GM23338 (cell line): Measurements from ENCODE around the gene USP5. TPM values are rescaled to one million over a fixed set of nuclear protein-coding genes. Genes with fewer than 3 reads are reported as not detected.

Source experiments
- ATAC-seq: fragments of 200-7000 bp; cut with Tn5 transposase; 3 replicates; pipeline ENCODE4 v1.9.1; 2020
- DNase-seq: peaks from one replicate; pipeline ENCODE4 v3.0.0-alpha.2; 2015; ENCODE audit warnings: low spot score
- H2AFZ ChIP-seq: fragments of 200-600 bp; sonication (generic); 2 replicates; pipeline ENCODE4 v1.8.0; 2016; ENCODE audit warnings: antibody characterized with exemption, mild to moderate bottlenecking, moderate library complexity
- H3F3A ChIP-seq: fragments of 200-600 bp; sonication (generic); replicated peaks from 2 replicates; pipeline ENCODE4 v1.8.0; 2017; ENCODE audit warnings: antibody characterized with exemption, mixed run types, low read depth
- H3K27ac ChIP-seq: fragments of 200-600 bp; sonication (generic); 2 replicates; pipeline ENCODE4 v1.6.1; 2016; ENCODE audit warnings: low read depth
- H3K27me3 ChIP-seq: fragments of 200-600 bp; sonication (generic); 2 replicates; pipeline ENCODE4 v1.8.0; 2016; ENCODE audit warnings: mild to moderate bottlenecking, mixed run types, moderate library complexity; ENCODE audit not compliant: insufficient read depth
- H3K36me3 ChIP-seq: fragments of 200-600 bp; sonication (generic); 2 replicates; pipeline ENCODE4 v1.8.0; 2016; ENCODE audit warnings: mild to moderate bottlenecking; ENCODE audit not compliant: insufficient read depth
- H3K4me1 ChIP-seq: fragments of 200-600 bp; sonication (generic); 2 replicates; pipeline ENCODE4 v1.8.0; 2016; ENCODE audit warnings: mild to moderate bottlenecking, moderate library complexity; ENCODE audit not compliant: insufficient read depth
- H3K4me2 ChIP-seq: fragments of 200-600 bp; sonication (generic); 2 replicates; pipeline ENCODE4 v1.7.1; 2017; ENCODE audit warnings: mixed run types
- H3K4me3 ChIP-seq: fragments of 200-600 bp; sonication (generic); 2 replicates; pipeline ENCODE4 v1.6.1; 2016; ENCODE audit warnings: mixed run types
- H3K79me2 ChIP-seq: fragments of 200-600 bp; sonication (generic); replicated peaks from 2 replicates; pipeline ENCODE4 v1.8.0; 2017; ENCODE audit warnings: mild to moderate bottlenecking; ENCODE audit not compliant: insufficient read depth
- H3K9me2 ChIP-seq: fragments of 200-600 bp; sonication (generic); 2 replicates; pipeline ENCODE4 v1.8.0; 2017; ENCODE audit not compliant: insufficient read depth
- H4K20me1 ChIP-seq: fragments of 200-600 bp; sonication (generic); replicated peaks from 2 replicates; pipeline ENCODE4 v1.8.0; 2017; ENCODE audit warnings: mild to moderate bottlenecking; ENCODE audit not compliant: insufficient read depth
- H3K27ac Mint-ChIP-seq: 2 replicates; pipeline ENCODE4 v1.8.0; 2020; ENCODE audit warnings: inconsistent platforms, mild to moderate bottlenecking, moderate library complexity, mixed read lengths
- H3K27me3 Mint-ChIP-seq: 3 replicates; pipeline ENCODE4 v1.8.0; 2022; ENCODE audit warnings: low read depth, mild to moderate bottlenecking, moderate library complexity, mixed read lengths, inconsistent platforms; ENCODE audit not compliant: insufficient read depth, poor library complexity
- H3K36me3 Mint-ChIP-seq: 3 replicates; pipeline ENCODE4 v1.8.0; 2021; ENCODE audit warnings: low read depth, mild to moderate bottlenecking, inconsistent platforms, moderate library complexity, mixed read lengths
- H3K4me1 Mint-ChIP-seq: 3 replicates; pipeline ENCODE4 v1.8.0; 2020; ENCODE audit warnings: mild to moderate bottlenecking, inconsistent platforms, mixed read lengths
- H3K4me3 Mint-ChIP-seq: 3 replicates; pipeline ENCODE4 v1.8.0; 2021; ENCODE audit warnings: moderate library complexity, mild to moderate bottlenecking, inconsistent platforms, mixed read lengths
- H3K9me3 Mint-ChIP-seq: 3 replicates; pipeline ENCODE4 v1.8.0; 2020; ENCODE audit warnings: moderate library complexity, mild to moderate bottlenecking, inconsistent platforms, mixed read lengths
- CREB1 ChIP-seq: fragments of 250-450 bp; sonication (Bioruptor Pico); IDR thresholded peaks from 2 replicates; pipeline ENCODE4 v1.5.0; 2020; ENCODE audit warnings: low read depth, mild to moderate bottlenecking, moderate library complexity
- EZH2 ChIP-seq: fragments of 200-600 bp; sonication (generic); IDR thresholded peaks from one replicate; pipeline ENCODE4 v1.8.0; 2017; ENCODE audit warnings: antibody characterized with exemption, mild to moderate bottlenecking, low read depth; ENCODE audit not compliant: unreplicated experiment
- EZH2phosphoT487 ChIP-seq: fragments of 200-600 bp; sonication (generic); IDR thresholded peaks from one replicate; pipeline ENCODE4 v1.8.1; 2018; ENCODE audit warnings: antibody characterized with exemption; ENCODE audit not compliant: unreplicated experiment
- JUNB ChIP-seq: IDR thresholded peaks from one replicate; pipeline ENCODE4 v1.6.1; 2016; ENCODE audit warnings: antibody characterized with exemption; ENCODE audit not compliant: unreplicated experiment
- NANOG ChIP-seq: IDR thresholded peaks from 2 replicates; pipeline ENCODE4 v1.6.1; 2016; ENCODE audit warnings: antibody characterized with exemption, borderline replicate concordance
- POLR2AphosphoS5 ChIP-seq: IDR thresholded peaks from 2 replicates; pipeline ENCODE4 v1.6.1; 2016; ENCODE audit warnings: antibody characterized with exemption, low read depth
- STAT1 ChIP-seq: IDR thresholded peaks from one replicate; pipeline ENCODE4 v1.6.1; 2016; ENCODE audit warnings: antibody characterized with exemption; ENCODE audit not compliant: unreplicated experiment
- ZNF114 ChIP-seq: fragments of 250-450 bp; sonication (Bioruptor Pico); IDR thresholded peaks from 2 replicates; pipeline ENCODE4 v1.5.0; 2020; ENCODE audit warnings: mild to moderate bottlenecking, moderate library complexity
- ZNF331 ChIP-seq: fragments of 250-450 bp; sonication (Bioruptor Pico); IDR thresholded peaks from 2 replicates; pipeline ENCODE4 v1.5.0; 2020; ENCODE audit warnings: low read depth, mild to moderate bottlenecking, moderate library complexity
- ZNF462 ChIP-seq: fragments of 250-450 bp; sonication (Bioruptor Pico); IDR thresholded peaks from 2 replicates; pipeline ENCODE4 v1.5.0; 2020; ENCODE audit warnings: mild to moderate bottlenecking, moderate library complexity
- polyA plus RNA-seq: library from polyadenylated mRNA; unstranded; fragments of >200 nt; fragmentation: Nextera tagmentation; extraction: Ambion mirVana; gene quantifications from 2 replicates; pipeline ENCODE4 v1.2.1, GENCODE V29; 2016
- total RNA-seq: library from RNA; depleted of rRNA; stranded (reverse); fragments of >200 nt; shearing (Covaris generic); gene quantifications from 2 replicates; pipeline ENCODE4 v1.2.3, GENCODE V29; 2014
- TF ChIP-seq, protein P1 (sequence below): IDR thresholded peaks from 2 replicates; pipeline ENCODE4 v1.6.1; 2016; ENCODE audit warnings: antibody characterized with exemption
- TF ChIP-seq, protein P2 (sequence below): IDR thresholded peaks from one replicate; pipeline ENCODE4 v1.6.1; 2018; ENCODE audit warnings: antibody characterized with exemption; ENCODE audit not compliant: unreplicated experiment
- TF ChIP-seq, protein P3 (sequence below), 2 experiments: fragments of 200-600 bp in 1 of 2; sonication (generic) in 1 of 2; conservative IDR thresholded peaks; 2 replicates each; pipeline versions ENCODE4 v1.5.1 to v1.6.1; 2016 to 2017; ENCODE audit warnings: antibody characterized with exemption in 2 of 2, low read depth in 2 of 2, mild to moderate bottlenecking in 2 of 2, moderate library complexity in 1 of 2

Gene USP5
- total and polyA plus RNA-seq, 2 experiments from 2014 or later = 35.1 to 109 TPM

- H3K9me2 ChIP-seq = no peaks in the 10 kb centered on the region
- H3K79me2 ChIP-seq = peaks cover 41% of the 10 kb centered on the region
- ATAC-seq = peak; percentile 5
- TF ChIP-seq, protein P1, sequence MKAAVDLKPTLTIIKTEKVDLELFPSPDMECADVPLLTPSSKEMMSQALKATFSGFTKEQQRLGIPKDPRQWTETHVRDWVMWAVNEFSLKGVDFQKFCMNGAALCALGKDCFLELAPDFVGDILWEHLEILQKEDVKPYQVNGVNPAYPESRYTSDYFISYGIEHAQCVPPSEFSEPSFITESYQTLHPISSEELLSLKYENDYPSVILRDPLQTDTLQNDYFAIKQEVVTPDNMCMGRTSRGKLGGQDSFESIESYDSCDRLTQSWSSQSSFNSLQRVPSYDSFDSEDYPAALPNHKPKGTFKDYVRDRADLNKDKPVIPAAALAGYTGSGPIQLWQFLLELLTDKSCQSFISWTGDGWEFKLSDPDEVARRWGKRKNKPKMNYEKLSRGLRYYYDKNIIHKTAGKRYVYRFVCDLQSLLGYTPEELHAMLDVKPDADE = no peak
- TF ChIP-seq CREB1 (CRISPR knock-in tag) (no peak), POLR2AphosphoS5 (no peak), ZNF462 (CRISPR knock-in tag) (no peak), EZH2 (no peak), JUNB (no peak), STAT1 (no peak), ZNF114 (CRISPR knock-in tag) (no peak), ZNF331 (CRISPR knock-in tag) (no peak), NANOG (no peak), EZH2phosphoT487 (no peak)
- TF ChIP-seq, protein P2, sequence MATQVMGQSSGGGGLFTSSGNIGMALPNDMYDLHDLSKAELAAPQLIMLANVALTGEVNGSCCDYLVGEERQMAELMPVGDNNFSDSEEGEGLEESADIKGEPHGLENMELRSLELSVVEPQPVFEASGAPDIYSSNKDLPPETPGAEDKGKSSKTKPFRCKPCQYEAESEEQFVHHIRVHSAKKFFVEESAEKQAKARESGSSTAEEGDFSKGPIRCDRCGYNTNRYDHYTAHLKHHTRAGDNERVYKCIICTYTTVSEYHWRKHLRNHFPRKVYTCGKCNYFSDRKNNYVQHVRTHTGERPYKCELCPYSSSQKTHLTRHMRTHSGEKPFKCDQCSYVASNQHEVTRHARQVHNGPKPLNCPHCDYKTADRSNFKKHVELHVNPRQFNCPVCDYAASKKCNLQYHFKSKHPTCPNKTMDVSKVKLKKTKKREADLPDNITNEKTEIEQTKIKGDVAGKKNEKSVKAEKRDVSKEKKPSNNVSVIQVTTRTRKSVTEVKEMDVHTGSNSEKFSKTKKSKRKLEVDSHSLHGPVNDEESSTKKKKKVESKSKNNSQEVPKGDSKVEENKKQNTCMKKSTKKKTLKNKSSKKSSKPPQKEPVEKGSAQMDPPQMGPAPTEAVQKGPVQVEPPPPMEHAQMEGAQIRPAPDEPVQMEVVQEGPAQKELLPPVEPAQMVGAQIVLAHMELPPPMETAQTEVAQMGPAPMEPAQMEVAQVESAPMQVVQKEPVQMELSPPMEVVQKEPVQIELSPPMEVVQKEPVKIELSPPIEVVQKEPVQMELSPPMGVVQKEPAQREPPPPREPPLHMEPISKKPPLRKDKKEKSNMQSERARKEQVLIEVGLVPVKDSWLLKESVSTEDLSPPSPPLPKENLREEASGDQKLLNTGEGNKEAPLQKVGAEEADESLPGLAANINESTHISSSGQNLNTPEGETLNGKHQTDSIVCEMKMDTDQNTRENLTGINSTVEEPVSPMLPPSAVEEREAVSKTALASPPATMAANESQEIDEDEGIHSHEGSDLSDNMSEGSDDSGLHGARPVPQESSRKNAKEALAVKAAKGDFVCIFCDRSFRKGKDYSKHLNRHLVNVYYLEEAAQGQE = no peak
- TF ChIP-seq, protein P3, sequence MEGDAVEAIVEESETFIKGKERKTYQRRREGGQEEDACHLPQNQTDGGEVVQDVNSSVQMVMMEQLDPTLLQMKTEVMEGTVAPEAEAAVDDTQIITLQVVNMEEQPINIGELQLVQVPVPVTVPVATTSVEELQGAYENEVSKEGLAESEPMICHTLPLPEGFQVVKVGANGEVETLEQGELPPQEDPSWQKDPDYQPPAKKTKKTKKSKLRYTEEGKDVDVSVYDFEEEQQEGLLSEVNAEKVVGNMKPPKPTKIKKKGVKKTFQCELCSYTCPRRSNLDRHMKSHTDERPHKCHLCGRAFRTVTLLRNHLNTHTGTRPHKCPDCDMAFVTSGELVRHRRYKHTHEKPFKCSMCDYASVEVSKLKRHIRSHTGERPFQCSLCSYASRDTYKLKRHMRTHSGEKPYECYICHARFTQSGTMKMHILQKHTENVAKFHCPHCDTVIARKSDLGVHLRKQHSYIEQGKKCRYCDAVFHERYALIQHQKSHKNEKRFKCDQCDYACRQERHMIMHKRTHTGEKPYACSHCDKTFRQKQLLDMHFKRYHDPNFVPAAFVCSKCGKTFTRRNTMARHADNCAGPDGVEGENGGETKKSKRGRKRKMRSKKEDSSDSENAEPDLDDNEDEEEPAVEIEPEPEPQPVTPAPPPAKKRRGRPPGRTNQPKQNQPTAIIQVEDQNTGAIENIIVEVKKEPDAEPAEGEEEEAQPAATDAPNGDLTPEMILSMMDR (conservative IDR thresholded peaks at IDR 0.05; ENCODE audit: low read depth in 2 of 2) = no peak
- H3K4me1 ChIP-seq = peaks cover 19% of the 10 kb centered on the region
- no peak overlapping the region for H3K27ac ChIP-seq
- H3K27ac Mint-ChIP-seq = peak overlapping the region; percentile 99
- H3K4me1 Mint-ChIP-seq = peaks cover 15% of the 10 kb centered on the region
- H3K36me3 Mint-ChIP-seq = peaks cover 51% of the 10 kb centered on the region
- peaks cover 25% of the 10 kb centered on the region for H3K27me3 Mint-ChIP-seq
- DNase-seq = peak; percentile 69
- peak overlapping the region; percentile 83 for H3K4me2 ChIP-seq
- H4K20me1 ChIP-seq = peaks cover 4% of the 10 kb centered on the region; the same call in 1 of the 2 replicates
- H3K4me3 ChIP-seq = peak overlapping the region; percentile 80
- peaks cover 31% of the 10 kb centered on the region for H3K36me3 ChIP-seq
- H2AFZ ChIP-seq = no peak overlapping the region
- H3K9me3 Mint-ChIP-seq = no peaks in the 10 kb centered on the region
- H3K27me3 ChIP-seq = no peaks in the 10 kb centered on the region
- H3K4me3 Mint-ChIP-seq = peak overlapping the region; percentile 95
- H3F3A ChIP-seq = peaks cover 11% of the 10 kb centered on the region; the same call in 1 of the 2 replicates
These were observed 853 bp downstream of the USP5 start for GRCh38 chr12:6852651-6853354.
